Tibial nerve (tissue), 4 donors: ENCODE measurements around the gene MTHFD1. TPM values are rescaled to one million over a fixed set of nuclear protein-coding genes. Genes with fewer than 3 reads are reported as not detected.

Source experiments
- DNase-seq, 2 donors: peaks; one replicate each; pipeline ENCODE4 v3.0.0-alpha.2; 2019; ENCODE audit warnings: low spot score in 2 of 2
- H3K27ac ChIP-seq, 4 donors: fragments of 200-600 bp; sonication (generic) in 3 of 4; one replicate each; pipeline ENCODE4 v1.5.1; 2017 to 2019; ENCODE audit warnings: mild to moderate bottlenecking in 1 of 4
- H3K27me3 ChIP-seq, 2 donors: fragments of 200-600 bp; sonication (generic) in 1 of 2; one replicate each; pipeline versions ENCODE4 v1.5.1 to v1.6.0; 2017 to 2019
- H3K36me3 ChIP-seq, 3 donors: fragments of 200-600 bp; sonication (generic); one replicate each; pipeline ENCODE4 v1.5.1; 2018 to 2019
- H3K4me1 ChIP-seq, 4 donors: fragments of 200-600 bp; sonication (generic) in 3 of 4; one replicate each; pipeline ENCODE4 v1.5.1; 2017 to 2019
- H3K4me3 ChIP-seq, 4 donors: fragments of 200-600 bp; sonication (generic) in 3 of 4; one replicate each; pipeline ENCODE4 v1.5.1; 2017 to 2019; ENCODE audit warnings: mild to moderate bottlenecking in 1 of 4, moderate library complexity in 1 of 4
- H3K9me3 ChIP-seq, 4 donors: fragments of 200-600 bp; sonication (generic) in 3 of 4; one replicate each; pipeline ENCODE4 v1.5.1; 2017 to 2019
- EP300 ChIP-seq, 2 donors: sonication (generic); formaldehyde crosslinking; IDR thresholded peaks; one replicate each; pipeline ENCODE4 v1.6.1; 2017; ENCODE audit warnings: antibody characterized with exemption in 2 of 2, mild to moderate bottlenecking in 1 of 2
- POLR2A ChIP-seq, 2 donors: fragments of 450-650 bp; IDR thresholded peaks; one replicate each; pipeline ENCODE4 v1.6.1; 2017; ENCODE audit warnings: antibody characterized with exemption in 2 of 2, mild to moderate bottlenecking in 2 of 2, moderate library complexity in 2 of 2
- WGBS, 2 donors: methylation state at CpG; one replicate each; pipeline ENCODE4 v1.1.5; 2018; 5-methylcytosine and 5-hydroxymethylcytosine counted together
- total RNA-seq, 4 donors: library from RNA; depleted of rRNA; stranded (reverse); fragments of >200 nt; gene quantifications; one replicate each; pipeline ENCODE4 v1.1.0, GENCODE V29; 2016
- TF ChIP-seq, protein P1 (sequence below), 5 experiments: fragments of 200-600 bp in 3 of 5; fragments of 450-650 bp in 2 of 5; sonication (generic) in 3 of 5; IDR thresholded peaks; one replicate each; pipeline ENCODE4 v1.5.1; 2016 to 2019; ENCODE audit warnings: antibody characterized with exemption in 5 of 5, mild to moderate bottlenecking in 3 of 5, moderate library complexity in 2 of 5

Gene MTHFD1
- total RNA-seq, 4 donors from 2014 or later: 52.0 to 59.4 (median 56.7) TPM

GRCh38 chr14:64394423-64394822 is 6.3 kb downstream of the MTHFD1 start:
- TF ChIP-seq POLR2A (IDR thresholded peaks at IDR 0.05): no peak
- TF ChIP-seq, protein P1, sequence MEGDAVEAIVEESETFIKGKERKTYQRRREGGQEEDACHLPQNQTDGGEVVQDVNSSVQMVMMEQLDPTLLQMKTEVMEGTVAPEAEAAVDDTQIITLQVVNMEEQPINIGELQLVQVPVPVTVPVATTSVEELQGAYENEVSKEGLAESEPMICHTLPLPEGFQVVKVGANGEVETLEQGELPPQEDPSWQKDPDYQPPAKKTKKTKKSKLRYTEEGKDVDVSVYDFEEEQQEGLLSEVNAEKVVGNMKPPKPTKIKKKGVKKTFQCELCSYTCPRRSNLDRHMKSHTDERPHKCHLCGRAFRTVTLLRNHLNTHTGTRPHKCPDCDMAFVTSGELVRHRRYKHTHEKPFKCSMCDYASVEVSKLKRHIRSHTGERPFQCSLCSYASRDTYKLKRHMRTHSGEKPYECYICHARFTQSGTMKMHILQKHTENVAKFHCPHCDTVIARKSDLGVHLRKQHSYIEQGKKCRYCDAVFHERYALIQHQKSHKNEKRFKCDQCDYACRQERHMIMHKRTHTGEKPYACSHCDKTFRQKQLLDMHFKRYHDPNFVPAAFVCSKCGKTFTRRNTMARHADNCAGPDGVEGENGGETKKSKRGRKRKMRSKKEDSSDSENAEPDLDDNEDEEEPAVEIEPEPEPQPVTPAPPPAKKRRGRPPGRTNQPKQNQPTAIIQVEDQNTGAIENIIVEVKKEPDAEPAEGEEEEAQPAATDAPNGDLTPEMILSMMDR (IDR thresholded peaks at IDR 0.05): no peak
- no peak for TF ChIP-seq EP300 (IDR thresholded peaks at IDR 0.05)
- 63 to 74% methylated on average over 2 of the region's 2 CpGs for WGBS, 2 donors
- Histone ChIP-seq H3K36me3 (peaks cover 0 to 15% (median 0%) of the 10 kb centered on the region in 3 donors), H3K4me1 (peaks cover 0 to 25% (median 5%) of the 10 kb centered on the region in 4 donors), H3K27me3 (no peaks in the 10 kb centered on the region), H3K9me3 (no peaks in the 10 kb centered on the region), H3K27ac (no peak overlapping the region), H3K4me3 (no peak overlapping the region)
- no peak for DNase-seq

DNA sequence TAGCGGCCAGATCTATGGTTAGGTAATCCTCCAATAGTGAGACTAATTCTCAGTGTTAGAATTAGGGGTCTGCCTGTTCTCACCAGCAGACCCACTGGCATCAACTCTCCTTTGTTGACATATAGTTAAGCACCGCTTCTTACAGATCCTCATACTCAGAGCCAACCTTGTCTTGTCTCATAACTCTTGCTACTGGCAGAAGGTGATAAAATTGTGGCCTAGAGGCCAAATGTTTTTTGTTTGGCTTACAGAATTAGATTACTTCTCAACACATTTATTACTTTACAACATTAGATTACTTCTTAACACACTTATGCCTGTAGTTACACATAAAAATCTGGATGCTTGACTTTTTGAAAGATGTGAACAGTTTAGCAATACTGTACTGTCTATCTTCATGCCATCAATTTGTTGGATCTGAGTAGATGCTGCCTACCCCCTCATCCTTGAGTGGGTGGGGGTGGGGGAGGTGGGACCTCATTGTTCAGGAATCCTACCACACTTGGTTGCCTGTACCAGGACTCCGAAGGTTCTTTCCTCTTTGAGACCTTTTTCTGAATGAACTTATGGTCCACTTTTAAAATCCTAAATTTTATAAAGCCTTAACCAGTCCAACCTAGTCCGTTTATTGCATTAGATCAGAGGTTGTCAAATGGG is 7.0 kb downstream of the MTHFD1 start:
- WGBS, 2 donors: 83 to 85% methylated on average over 4 of the region's 4 CpGs
- Histone ChIP-seq H3K9me3 (no peaks in the 10 kb centered on the region), H3K4me1 (peaks cover 0 to 18% (median 0%) of the 10 kb centered on the region in 4 donors), H3K27ac (no peak overlapping the region), H3K27me3 (no peaks in the 10 kb centered on the region), H3K4me3 (no peak overlapping the region), H3K36me3 (peaks cover 0 to 15% (median 0%) of the 10 kb centered on the region in 3 donors)
- no peak for DNase-seq
- no peak for TF ChIP-seq EP300 (IDR thresholded peaks at IDR 0.05)
- TF ChIP-seq, protein P1 (IDR thresholded peaks at IDR 0.05): no peak
- no peak for TF ChIP-seq POLR2A (IDR thresholded peaks at IDR 0.05)

DNA sequence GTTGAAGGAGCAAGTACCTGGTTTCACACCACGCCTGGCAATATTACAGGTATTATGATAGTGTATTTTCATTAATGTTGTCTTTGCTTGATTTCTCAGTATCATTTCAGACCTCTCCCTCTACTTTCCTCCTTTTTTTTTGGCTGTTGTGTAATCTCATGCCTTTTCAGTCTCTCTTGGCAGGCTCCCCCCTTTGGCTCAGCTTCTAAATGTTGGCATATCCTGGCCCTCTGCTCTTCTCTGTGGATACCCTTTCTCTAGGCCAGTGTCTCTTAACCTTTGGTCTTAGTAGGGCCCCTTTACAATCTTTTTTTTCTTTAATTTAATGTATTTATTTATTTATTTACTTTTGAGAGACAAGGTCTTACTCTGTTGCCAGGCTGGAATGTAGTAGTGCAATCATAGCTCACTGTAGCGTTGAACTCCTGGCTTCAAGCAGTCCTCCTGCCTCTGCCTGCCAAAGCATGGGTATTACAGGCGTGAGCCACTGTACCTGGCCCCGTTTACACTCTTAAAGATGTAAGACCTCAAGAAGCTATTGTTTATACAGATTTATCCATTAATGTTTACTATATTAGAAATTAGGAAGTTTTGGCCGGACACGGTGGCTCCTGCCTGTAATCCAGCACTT is 12.8 kb downstream of the MTHFD1 start:
- H3K36me3 ChIP-seq: peaks cover 0 to 48% (median 0%) of the 10 kb centered on the region in 3 donors
- TF ChIP-seq POLR2A (IDR thresholded peaks at IDR 0.05): no peak
- no peak for TF ChIP-seq EP300 (IDR thresholded peaks at IDR 0.05)
- TF ChIP-seq, protein P1 (IDR thresholded peaks at IDR 0.05): no peak
- H3K4me3 ChIP-seq: no peak overlapping the region
- H3K27ac ChIP-seq: no peak overlapping the region
- DNase-seq: no peak
- H3K9me3 ChIP-seq: no peaks in the 10 kb centered on the region
- 89 to 96% methylated on average over 6 of the region's 6 CpGs for WGBS, 2 donors
- H3K4me1 ChIP-seq: peaks cover 0 to 4% (median 0%) of the 10 kb centered on the region in 4 donors
- no peaks in the 10 kb centered on the region for H3K27me3 ChIP-seq

- H3K36me3 ChIP-seq: peaks cover 0 to 48% (median 0%) of the 10 kb centered on the region in 3 donors
- DNase-seq: no peak
- H3K4me1 ChIP-seq: peaks cover 0 to 4% (median 0%) of the 10 kb centered on the region in 4 donors
- no peaks in the 10 kb centered on the region for H3K9me3 ChIP-seq
- TF ChIP-seq, protein P1 (IDR thresholded peaks at IDR 0.05): no peak
- TF ChIP-seq EP300 (IDR thresholded peaks at IDR 0.05) (no peak), POLR2A (IDR thresholded peaks at IDR 0.05) (no peak)
- no peak overlapping the region for H3K4me3 ChIP-seq
- no peaks in the 10 kb centered on the region for H3K27me3 ChIP-seq
- no peak overlapping the region for H3K27ac ChIP-seq
- WGBS, 2 donors: 80 to 82% methylated on average over 1 of the region's 1 CpG
These were observed 13.8 kb downstream of the MTHFD1 start for GRCh38 chr14:64401949-64402348.

- Histone ChIP-seq H3K27ac (no peak overlapping the region), H3K4me3 (no peak overlapping the region), H3K27me3 (no peaks in the 10 kb centered on the region), H3K9me3 (no peaks in the 10 kb centered on the region), H3K4me1 (peaks cover 0 to 4% (median 0%) of the 10 kb centered on the region in 4 donors), H3K36me3 (peaks cover 0 to 47% (median 0%) of the 10 kb centered on the region in 3 donors)
- 92 to 95% methylated on average over 4 of the region's 4 CpGs for WGBS, 2 donors
- TF ChIP-seq EP300 (IDR thresholded peaks at IDR 0.05) (no peak), POLR2A (IDR thresholded peaks at IDR 0.05) (no peak)
- TF ChIP-seq, protein P1 (IDR thresholded peaks at IDR 0.05): no peak
- DNase-seq: no peak
These were observed 17.1 kb downstream of the MTHFD1 start for GRCh38 chr14:64405295-64405694.
